Cardiac muscle cell (in vitro differentiated cells and primary cell): Measurements from ENCODE around the gene TRAF3IP1. TPM values are rescaled to one million over a fixed set of nuclear protein-coding genes. Genes with fewer than 3 reads are reported as not detected.

Experiments used
- DNase-seq, 2 donors: peaks; one replicate each; pipeline versions ENCODE4 v3.0.0 to v3.0.0-alpha.2; 2010 to 2017; ENCODE audit warnings: low read depth in 1 of 2, low spot score in 1 of 2
- H3K27ac ChIP-seq: fragments of 200-600 bp; sonication (generic); 2 replicates; pipeline ENCODE4 v1.5.1; 2016
- H3K27me3 ChIP-seq: fragments of 200-600 bp; sonication (generic); 2 replicates; pipeline ENCODE4 v1.6.0; 2016; ENCODE audit warnings: control low read depth
- H3K36me3 ChIP-seq: fragments of 200-600 bp; sonication (generic); 2 replicates; pipeline ENCODE4 v1.5.1; 2016; ENCODE audit warnings: control low read depth
- H3K4me1 ChIP-seq: fragments of 200-600 bp; sonication (generic); 2 replicates; pipeline ENCODE4 v1.8.1; 2017; ENCODE audit warnings: low read depth, mild to moderate bottlenecking, mixed run types
- H3K4me3 ChIP-seq: fragments of 200-600 bp; sonication (generic); 2 replicates; pipeline ENCODE4 v1.5.1; 2016; ENCODE audit warnings: mild to moderate bottlenecking
- H3K9me3 ChIP-seq: fragments of 200-600 bp; sonication (generic); 2 replicates; pipeline ENCODE4 v1.5.1; 2017; ENCODE audit warnings: low read depth, mild to moderate bottlenecking, control low read depth
- CTCF ChIP-seq: IDR thresholded peaks from 2 replicates; pipeline ENCODE4 v1.5.1; 2012; ENCODE audit warnings: low read depth, mild to moderate bottlenecking, low read length
- polyA plus RNA-seq: library from polyadenylated mRNA; unstranded; fragments of >200 nt; fragmentation: Nextera tagmentation; extraction: Ambion mirVana; gene quantifications from 2 replicates; pipeline ENCODE4 v1.2.1, GENCODE V29; 2016
- total RNA-seq: library from RNA; depleted of rRNA; stranded (reverse); fragments of >200 nt; gene quantifications from 2 replicates; pipeline ENCODE4 v1.2.3, GENCODE V29; 2016

The TRAF3IP1 gene
- total and polyA plus RNA-seq, 2 experiments from 2014 or later: 8.3 to 12.1 TPM

- Histone ChIP-seq H3K27me3 (no peaks in the 10 kb centered on the region), H3K4me3 (no peak overlapping the region), H3K27ac (no peak overlapping the region), H3K9me3 (no peaks in the 10 kb centered on the region), H3K36me3 (no peaks in the 10 kb centered on the region), H3K4me1 (no peaks in the 10 kb centered on the region)
- no peak for TF ChIP-seq CTCF
- DNase-seq: no peak
These were observed 38.4 kb upstream of the TRAF3IP1 start for GRCh38 chr2:238281826-238282480.

GRCh38 chr2:238282861-238283738, 37.2 kb upstream of the TRAF3IP1 start:
- H3K27ac ChIP-seq: no peak overlapping the region
- TF ChIP-seq CTCF: no peak
- no peak for DNase-seq
- no peaks in the 10 kb centered on the region for H3K4me1 ChIP-seq
- no peak overlapping the region for H3K4me3 ChIP-seq
- no peaks in the 10 kb centered on the region for H3K36me3 ChIP-seq
- no peaks in the 10 kb centered on the region for H3K9me3 ChIP-seq
- no peaks in the 10 kb centered on the region for H3K27me3 ChIP-seq

GRCh38 chr2:238284802-238285515, 35.4 kb upstream of the TRAF3IP1 start:
- no peaks in the 10 kb centered on the region for H3K27me3 ChIP-seq
- H3K36me3 ChIP-seq: no peaks in the 10 kb centered on the region
- no peak overlapping the region for H3K27ac ChIP-seq
- H3K9me3 ChIP-seq: no peaks in the 10 kb centered on the region
- no peak for DNase-seq
- H3K4me3 ChIP-seq: no peak overlapping the region
- no peak for TF ChIP-seq CTCF
- H3K4me1 ChIP-seq: peaks cover 6% of the 10 kb centered on the region

GRCh38 chr2:238285653-238286082, 34.6 kb upstream of the TRAF3IP1 start:
- Histone ChIP-seq H3K36me3 (no peaks in the 10 kb centered on the region), H3K4me1 (peaks cover 11% of the 10 kb centered on the region), H3K4me3 (no peak overlapping the region), H3K9me3 (no peaks in the 10 kb centered on the region), H3K27ac (no peak overlapping the region), H3K27me3 (no peaks in the 10 kb centered on the region)
- peak in 1 of 2 donors; percentile 95 for DNase-seq
- TF ChIP-seq CTCF: no peak

GRCh38 chr2:238286095-238286494, 34.2 kb upstream of the TRAF3IP1 start:
- no peak for TF ChIP-seq CTCF
- Histone ChIP-seq H3K4me3 (no peak overlapping the region), H3K9me3 (no peaks in the 10 kb centered on the region), H3K36me3 (no peaks in the 10 kb centered on the region), H3K27me3 (no peaks in the 10 kb centered on the region), H3K27ac (no peak overlapping the region), H3K4me1 (peaks cover 11% of the 10 kb centered on the region)
- DNase-seq: no peak
